ENCODE results near the gene FAM135A.

DNA sequence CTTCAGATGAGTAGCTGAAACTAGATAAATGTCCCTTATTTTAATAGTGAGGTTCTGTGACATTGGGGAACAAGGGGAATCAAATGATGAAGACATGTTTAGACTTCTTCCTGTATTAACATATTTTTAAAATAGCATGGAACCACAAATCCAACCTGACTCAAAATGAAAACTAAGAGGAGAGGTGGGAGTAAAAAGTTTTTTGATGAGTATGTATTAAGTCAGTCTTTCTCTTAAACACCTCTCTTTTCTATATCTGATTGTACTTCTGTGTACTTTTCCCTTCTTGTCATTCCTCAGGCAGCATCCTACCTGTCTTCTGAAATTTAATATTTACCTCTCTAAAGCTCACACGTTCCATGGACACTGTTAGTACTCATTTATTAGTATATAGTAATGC is 144.7 kb downstream of the FAM135A start:
- TF ChIP-seq GABPA (IDR thresholded peaks at IDR 0.05 in 1 of 2, conservative IDR thresholded peaks at IDR 0.05 in 1 of 2): no peak
- TF ChIP-seq, protein P1, sequence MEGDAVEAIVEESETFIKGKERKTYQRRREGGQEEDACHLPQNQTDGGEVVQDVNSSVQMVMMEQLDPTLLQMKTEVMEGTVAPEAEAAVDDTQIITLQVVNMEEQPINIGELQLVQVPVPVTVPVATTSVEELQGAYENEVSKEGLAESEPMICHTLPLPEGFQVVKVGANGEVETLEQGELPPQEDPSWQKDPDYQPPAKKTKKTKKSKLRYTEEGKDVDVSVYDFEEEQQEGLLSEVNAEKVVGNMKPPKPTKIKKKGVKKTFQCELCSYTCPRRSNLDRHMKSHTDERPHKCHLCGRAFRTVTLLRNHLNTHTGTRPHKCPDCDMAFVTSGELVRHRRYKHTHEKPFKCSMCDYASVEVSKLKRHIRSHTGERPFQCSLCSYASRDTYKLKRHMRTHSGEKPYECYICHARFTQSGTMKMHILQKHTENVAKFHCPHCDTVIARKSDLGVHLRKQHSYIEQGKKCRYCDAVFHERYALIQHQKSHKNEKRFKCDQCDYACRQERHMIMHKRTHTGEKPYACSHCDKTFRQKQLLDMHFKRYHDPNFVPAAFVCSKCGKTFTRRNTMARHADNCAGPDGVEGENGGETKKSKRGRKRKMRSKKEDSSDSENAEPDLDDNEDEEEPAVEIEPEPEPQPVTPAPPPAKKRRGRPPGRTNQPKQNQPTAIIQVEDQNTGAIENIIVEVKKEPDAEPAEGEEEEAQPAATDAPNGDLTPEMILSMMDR (IDR thresholded peaks at IDR 0.05; ENCODE audit: low read depth, low read length, missing input control): no peak
- TF ChIP-seq, protein P2, sequence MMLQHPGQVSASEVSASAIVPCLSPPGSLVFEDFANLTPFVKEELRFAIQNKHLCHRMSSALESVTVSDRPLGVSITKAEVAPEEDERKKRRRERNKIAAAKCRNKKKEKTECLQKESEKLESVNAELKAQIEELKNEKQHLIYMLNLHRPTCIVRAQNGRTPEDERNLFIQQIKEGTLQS (IDR thresholded peaks at IDR 0.05): no peak

Data from liver (tissue), 3 donors.